ENCODE results near the gene DENND1C. TPM values are rescaled to one million over a fixed set of nuclear protein-coding genes. Genes with fewer than 3 reads are reported as not detected.

The DENND1C gene
- total RNA-seq, 1 donor from 2014 or later: not detected

GRCh38 chr19:6484831-6485230 lies 3.2 kb upstream of the DENND1C start:
- no peak for DNase-seq (ENCODE audit: low read depth, low spot score)
- H3K4me1 Mint-ChIP-seq: peaks cover 11% of the 10 kb centered on the region
- H3K4me3 Mint-ChIP-seq: no peak overlapping the region
- no peak overlapping the region for H3K27ac Mint-ChIP-seq (ENCODE audit: unreplicated experiment)
- H3K9me3 Mint-ChIP-seq: no peaks in the 10 kb centered on the region
- no peaks in the 10 kb centered on the region for H3K36me3 Mint-ChIP-seq (ENCODE audit: low read depth)
- TF ChIP-seq CTCF (conservative IDR thresholded peaks at IDR 0.05): no peak
- H3K27me3 Mint-ChIP-seq (ENCODE audit: low read depth): peaks cover 13% of the 10 kb centered on the region

GRCh38 chr19:6484230-6484629 lies 2.6 kb upstream of the DENND1C start:
- Mint-ChIP-seq H3K27ac (ENCODE audit: unreplicated experiment) (no peak overlapping the region), H3K27me3 (ENCODE audit: low read depth) (peaks cover 12% of the 10 kb centered on the region), H3K36me3 (ENCODE audit: low read depth) (no peaks in the 10 kb centered on the region), H3K4me3 (no peak overlapping the region), H3K9me3 (no peaks in the 10 kb centered on the region), H3K4me1 (peaks cover 5% of the 10 kb centered on the region)
- no peak for TF ChIP-seq CTCF (conservative IDR thresholded peaks at IDR 0.05)
- DNase-seq (ENCODE audit: low read depth, low spot score): no peak

- no peak for TF ChIP-seq CTCF (conservative IDR thresholded peaks at IDR 0.05)
- Mint-ChIP-seq H3K27ac (ENCODE audit: unreplicated experiment) (no peak overlapping the region), H3K36me3 (ENCODE audit: low read depth) (no peaks in the 10 kb centered on the region), H3K4me3 (no peak overlapping the region), H3K9me3 (no peaks in the 10 kb centered on the region), H3K4me1 (peaks cover 4% of the 10 kb centered on the region), H3K27me3 (ENCODE audit: low read depth) (peaks cover 10% of the 10 kb centered on the region)
- no peak for DNase-seq (ENCODE audit: low read depth, low spot score)
Observed at GRCh38 chr19:6483235-6483634, 1.6 kb upstream of the DENND1C start.

- no peak for TF ChIP-seq CTCF (conservative IDR thresholded peaks at IDR 0.05)
- Mint-ChIP-seq H3K36me3 (ENCODE audit: low read depth) (no peaks in the 10 kb centered on the region), H3K4me3 (no peak overlapping the region), H3K27ac (ENCODE audit: unreplicated experiment) (no peak overlapping the region), H3K27me3 (ENCODE audit: low read depth) (peaks cover 10% of the 10 kb centered on the region), H3K9me3 (no peaks in the 10 kb centered on the region), H3K4me1 (peaks cover 4% of the 10 kb centered on the region)
- no peak for DNase-seq (ENCODE audit: low read depth, low spot score)
Observed at GRCh38 chr19:6482343-6482686, 728 bp upstream of the DENND1C start.

- TF ChIP-seq CTCF (conservative IDR thresholded peaks at IDR 0.05): no peak
- H3K27me3 Mint-ChIP-seq (ENCODE audit: low read depth): peaks cover 17% of the 10 kb centered on the region
- H3K27ac Mint-ChIP-seq (ENCODE audit: unreplicated experiment): no peak overlapping the region
- no peak for DNase-seq (ENCODE audit: low read depth, low spot score)
- H3K36me3 Mint-ChIP-seq (ENCODE audit: low read depth): no peaks in the 10 kb centered on the region
- H3K4me1 Mint-ChIP-seq: peaks cover 10% of the 10 kb centered on the region
- H3K9me3 Mint-ChIP-seq: no peaks in the 10 kb centered on the region
- H3K4me3 Mint-ChIP-seq: no peak overlapping the region
Observed at GRCh38 chr19:6480848-6481415, 655 bp downstream of the DENND1C start.
